Tibial artery (tissue), 4 donors: ENCODE measurements around the gene GALNT13.

ENCODE experiments used
- DNase-seq, 2 donors: peaks; one replicate each; pipeline ENCODE4 v3.0.0-alpha.2; 2019
- H3K27ac ChIP-seq, 2 donors: fragments of 200-600 bp; sonication (generic) in 1 of 2; 1 replicate in 1 of 2; 2 replicates in 1 of 2; pipeline ENCODE4 v1.5.1; 2018 to 2019; ENCODE audit warnings: mild to moderate bottlenecking in 1 of 2
- H3K27me3 ChIP-seq, 2 donors: fragments of 200-600 bp; sonication (generic) in 1 of 2; one replicate each; pipeline versions ENCODE4 v1.5.1 to v1.6.0; 2016 to 2019
- H3K36me3 ChIP-seq, 3 donors: fragments of 200-600 bp; sonication (generic) in 2 of 3; one replicate each; pipeline ENCODE4 v1.5.1; 2016 to 2019; ENCODE audit warnings: mild to moderate bottlenecking in 2 of 3
- H3K4me1 ChIP-seq, 4 donors: fragments of 200-600 bp; sonication (generic) in 2 of 4; 1 replicate in 3 of 4; 2 replicates in 1 of 4; pipeline ENCODE4 v1.5.1; 2016 to 2019
- H3K4me3 ChIP-seq, 2 donors: fragments of 200-600 bp; sonication (generic) in 1 of 2; 1 replicate in 1 of 2; 2 replicates in 1 of 2; pipeline ENCODE4 v1.5.1; 2018 to 2019; ENCODE audit warnings: mild to moderate bottlenecking in 2 of 2
- H3K9me3 ChIP-seq, 3 donors: fragments of 200-600 bp; sonication (generic) in 1 of 3; one replicate each; pipeline ENCODE4 v1.5.1; 2016 to 2019
- intact Hi-C: fragments of 100-400 bp; cut with DNase I; formaldehyde crosslinking; loops from one replicate; pipeline ENCODE4 v1.15.0; 2023; ENCODE audit warnings: low total_unique reads
- TF ChIP-seq, protein P1 (sequence below), 2 experiments: fragments of 200-600 bp in 1 of 2; fragments of 450-650 bp in 1 of 2; IDR thresholded peaks; one replicate each; pipeline ENCODE4 v1.5.1; 2017 to 2019; ENCODE audit warnings: antibody characterized with exemption in 2 of 2, mild to moderate bottlenecking in 1 of 2, moderate library complexity in 1 of 2

Gene GALNT13

DNA sequence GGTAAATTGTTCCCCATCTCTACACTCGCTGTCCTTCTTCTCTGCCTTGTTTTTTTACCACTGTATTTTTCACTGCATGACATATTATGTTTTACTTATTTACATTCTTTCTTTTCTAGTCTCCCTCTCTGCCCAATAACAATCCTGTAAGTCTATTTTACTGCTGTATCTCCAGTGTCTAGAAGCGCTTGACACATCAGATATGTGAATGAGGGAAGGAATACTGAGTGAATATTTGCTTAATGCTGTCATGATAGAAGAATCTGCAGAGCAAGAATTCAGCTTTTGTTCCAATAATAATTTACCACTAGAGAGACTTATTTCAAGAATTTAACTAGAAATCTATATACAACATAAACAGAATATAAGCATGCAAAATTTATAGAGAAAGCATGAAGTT lies 99.5 kb downstream of the GALNT13 start:
- TF ChIP-seq, protein P1, sequence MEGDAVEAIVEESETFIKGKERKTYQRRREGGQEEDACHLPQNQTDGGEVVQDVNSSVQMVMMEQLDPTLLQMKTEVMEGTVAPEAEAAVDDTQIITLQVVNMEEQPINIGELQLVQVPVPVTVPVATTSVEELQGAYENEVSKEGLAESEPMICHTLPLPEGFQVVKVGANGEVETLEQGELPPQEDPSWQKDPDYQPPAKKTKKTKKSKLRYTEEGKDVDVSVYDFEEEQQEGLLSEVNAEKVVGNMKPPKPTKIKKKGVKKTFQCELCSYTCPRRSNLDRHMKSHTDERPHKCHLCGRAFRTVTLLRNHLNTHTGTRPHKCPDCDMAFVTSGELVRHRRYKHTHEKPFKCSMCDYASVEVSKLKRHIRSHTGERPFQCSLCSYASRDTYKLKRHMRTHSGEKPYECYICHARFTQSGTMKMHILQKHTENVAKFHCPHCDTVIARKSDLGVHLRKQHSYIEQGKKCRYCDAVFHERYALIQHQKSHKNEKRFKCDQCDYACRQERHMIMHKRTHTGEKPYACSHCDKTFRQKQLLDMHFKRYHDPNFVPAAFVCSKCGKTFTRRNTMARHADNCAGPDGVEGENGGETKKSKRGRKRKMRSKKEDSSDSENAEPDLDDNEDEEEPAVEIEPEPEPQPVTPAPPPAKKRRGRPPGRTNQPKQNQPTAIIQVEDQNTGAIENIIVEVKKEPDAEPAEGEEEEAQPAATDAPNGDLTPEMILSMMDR (IDR thresholded peaks at IDR 0.05): no peak
- intact Hi-C loops: no loop called here

DNA sequence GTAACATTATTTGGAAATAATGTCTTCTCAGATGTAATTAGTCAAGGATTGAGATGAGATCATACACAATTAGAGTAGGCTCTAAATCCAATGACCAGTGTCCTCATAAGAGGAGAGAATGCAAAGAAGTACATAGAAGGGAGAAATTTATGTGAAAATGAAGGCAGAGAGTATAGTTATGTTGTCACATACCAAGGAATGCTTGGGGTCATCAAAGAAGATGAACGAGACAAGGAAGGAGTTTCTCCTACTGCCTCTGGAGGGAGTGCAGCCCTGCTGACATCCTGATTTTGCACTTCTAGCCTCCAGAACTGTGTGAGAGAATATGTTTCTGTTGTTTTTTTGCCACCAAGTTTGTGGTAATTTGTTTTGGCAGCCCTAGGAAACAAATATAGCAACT lies 100.1 kb downstream of the GALNT13 start:
- no peaks in the 10 kb centered on the region for H3K36me3 ChIP-seq
- DNase-seq: no peak
- H3K4me3 ChIP-seq: no peak overlapping the region
- no peaks in the 10 kb centered on the region for H3K9me3 ChIP-seq
- TF ChIP-seq, protein P1 (IDR thresholded peaks at IDR 0.05): no peak
- no peaks in the 10 kb centered on the region for H3K27me3 ChIP-seq
- H3K4me1 ChIP-seq: no peaks in the 10 kb centered on the region
- intact Hi-C loops: no loop called here
- no peak overlapping the region for H3K27ac ChIP-seq

More for the DNA sequence above, 99.5 kb downstream of the GALNT13 start:
- no peak overlapping the region for H3K27ac ChIP-seq
- no peaks in the 10 kb centered on the region for H3K9me3 ChIP-seq
- no peak for DNase-seq
- no peaks in the 10 kb centered on the region for H3K27me3 ChIP-seq
- no peak overlapping the region for H3K4me3 ChIP-seq
- no peaks in the 10 kb centered on the region for H3K4me1 ChIP-seq
- H3K36me3 ChIP-seq: no peaks in the 10 kb centered on the region

DNA sequence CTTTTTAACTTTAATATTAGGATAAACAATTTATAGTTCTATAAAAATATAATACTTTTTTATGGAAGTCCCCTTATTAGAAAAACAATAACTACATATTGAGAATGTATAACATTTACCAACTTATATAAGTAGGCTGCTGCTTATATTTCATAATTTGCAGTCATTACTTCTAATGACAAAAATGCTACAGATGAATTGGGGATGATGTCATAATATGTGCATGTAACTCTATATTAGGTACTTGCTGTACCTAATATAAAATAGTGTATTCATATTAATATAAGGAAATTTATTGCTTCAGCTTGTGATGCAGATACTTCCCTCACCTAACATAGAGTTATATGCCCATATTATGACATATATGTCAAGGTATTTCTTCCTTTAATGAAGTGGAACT lies 100.7 kb downstream of the GALNT13 start:
- Histone ChIP-seq H3K9me3 (no peaks in the 10 kb centered on the region), H3K27me3 (no peaks in the 10 kb centered on the region), H3K27ac (no peak overlapping the region), H3K36me3 (no peaks in the 10 kb centered on the region), H3K4me3 (no peak overlapping the region), H3K4me1 (no peaks in the 10 kb centered on the region)
- TF ChIP-seq, protein P1 (IDR thresholded peaks at IDR 0.05): no peak
- intact Hi-C loops: no loop called here
- no peak for DNase-seq

GRCh38 chr2:153986488-153987229 lies 114.9 kb downstream of the GALNT13 start:
- Histone ChIP-seq H3K36me3 (no peaks in the 10 kb centered on the region), H3K27me3 (no peaks in the 10 kb centered on the region), H3K27ac (no peak overlapping the region), H3K9me3 (no peaks in the 10 kb centered on the region), H3K4me3 (no peak overlapping the region), H3K4me1 (no peaks in the 10 kb centered on the region)
- intact Hi-C loops: no loop called here
- DNase-seq: no peak
- TF ChIP-seq, protein P1 (IDR thresholded peaks at IDR 0.05): no peak

GRCh38 chr2:153990771-153991170 lies 119.0 kb downstream of the GALNT13 start:
- TF ChIP-seq, protein P1 (IDR thresholded peaks at IDR 0.05): no peak
- no peak for DNase-seq
- H3K27me3 ChIP-seq: no peaks in the 10 kb centered on the region
- no peaks in the 10 kb centered on the region for H3K36me3 ChIP-seq
- no peak overlapping the region for H3K27ac ChIP-seq
- no peaks in the 10 kb centered on the region for H3K9me3 ChIP-seq
- no peaks in the 10 kb centered on the region for H3K4me1 ChIP-seq
- intact Hi-C loops: no loop called here
- H3K4me3 ChIP-seq: no peak overlapping the region
